Inferior parietal cortex (tissue), 1 donor: Measurements from ENCODE around the gene GRM1.
"Not testable (repeated sequence)": the region's sequence is repeated elsewhere in the genome, so short reads cannot be mapped to it uniquely, and the experiment has no call there.

Source experiments
- DNase-seq: peaks from one replicate; pipeline ENCODE4 v3.0.0-alpha.2; 2016; ENCODE audit errors: extremely low spot score

Gene GRM1

DNA sequence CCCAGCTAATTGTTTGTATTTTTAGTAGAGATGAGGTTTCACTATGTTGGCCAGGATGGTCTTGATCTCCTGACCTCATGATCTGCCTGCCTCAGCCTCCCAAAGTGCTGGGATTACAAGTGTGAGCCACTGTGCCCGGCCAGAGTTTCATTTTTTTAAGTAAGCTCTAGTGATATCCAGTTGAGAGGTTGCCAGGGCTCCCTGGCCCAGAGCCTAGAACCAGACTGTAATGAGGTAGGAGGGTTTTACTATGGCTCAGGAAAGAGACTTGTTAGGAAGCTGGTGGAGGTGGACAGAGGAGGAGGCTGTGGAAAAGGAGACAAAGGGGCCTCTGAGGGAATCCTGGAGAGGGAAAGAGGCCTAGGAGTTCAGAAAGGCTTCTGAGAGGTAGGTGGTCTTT, 242.3 kb downstream of the GRM1 start:
- DNase-seq: not testable (repeated sequence)

GRCh38 chr6:146273490-146273889, 244.6 kb downstream of the GRM1 start:
- no peak for DNase-seq

GRCh38 chr6:146277142-146277541, 248.3 kb downstream of the GRM1 start:
- DNase-seq: no peak

DNA sequence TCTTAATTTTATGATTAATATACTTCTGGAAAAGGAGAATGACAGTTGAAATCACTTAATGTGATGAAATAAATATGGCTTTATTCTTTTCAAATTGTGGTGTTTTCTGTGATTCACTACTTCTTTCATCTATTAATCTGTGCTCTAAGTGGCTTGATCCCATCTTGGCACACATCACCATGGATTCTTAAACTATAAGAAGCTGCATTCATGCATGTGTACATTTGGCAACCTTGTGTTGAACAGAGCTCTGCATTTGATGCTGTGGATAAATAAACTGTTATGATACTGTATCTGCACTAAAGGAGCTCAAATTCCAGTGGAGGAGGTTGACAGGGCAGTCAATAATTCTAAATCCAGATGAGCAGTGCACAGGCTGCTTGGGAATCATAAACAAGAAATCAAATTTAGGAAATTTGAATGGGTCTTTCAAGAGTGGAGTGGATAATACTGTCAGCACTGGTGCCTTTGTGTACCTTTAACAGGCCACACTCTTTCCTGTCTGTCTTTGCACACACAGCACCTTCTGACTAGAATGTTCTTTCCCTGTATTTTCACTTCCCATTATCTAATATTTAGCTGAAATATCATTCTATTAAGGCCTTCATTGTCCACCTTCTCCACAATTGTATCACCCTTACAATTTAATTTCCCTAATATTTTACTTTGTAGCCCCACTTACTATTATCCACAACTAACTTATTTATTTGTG, 252.9 kb downstream of the GRM1 start:
- no peak for DNase-seq

- no peak for DNase-seq
These were observed 254.0 kb downstream of the GRM1 start for GRCh38 chr6:146282837-146283236.

DNA sequence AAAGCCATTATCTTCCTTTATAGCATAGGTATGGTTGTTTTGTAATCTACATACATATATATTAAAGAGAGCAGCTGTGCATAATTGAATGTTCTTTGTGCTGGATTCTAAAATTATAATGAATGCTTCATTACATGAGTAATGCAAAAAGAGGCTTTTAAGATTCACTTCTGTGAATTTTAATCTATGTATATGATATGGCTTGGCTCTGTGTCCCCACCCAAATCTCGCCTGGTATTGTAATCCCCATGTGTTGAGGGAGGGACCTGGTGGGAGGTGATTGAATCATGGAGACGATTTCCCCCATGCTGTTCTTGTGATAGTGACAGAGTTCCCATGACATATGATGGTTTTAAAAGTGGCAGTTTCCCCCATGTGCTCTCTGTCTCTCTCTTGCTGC, 255.4 kb downstream of the GRM1 start:
- no peak for DNase-seq

- no peak for DNase-seq
These were observed 258.1 kb downstream of the GRM1 start for GRCh38 chr6:146286961-146287360.

DNA sequence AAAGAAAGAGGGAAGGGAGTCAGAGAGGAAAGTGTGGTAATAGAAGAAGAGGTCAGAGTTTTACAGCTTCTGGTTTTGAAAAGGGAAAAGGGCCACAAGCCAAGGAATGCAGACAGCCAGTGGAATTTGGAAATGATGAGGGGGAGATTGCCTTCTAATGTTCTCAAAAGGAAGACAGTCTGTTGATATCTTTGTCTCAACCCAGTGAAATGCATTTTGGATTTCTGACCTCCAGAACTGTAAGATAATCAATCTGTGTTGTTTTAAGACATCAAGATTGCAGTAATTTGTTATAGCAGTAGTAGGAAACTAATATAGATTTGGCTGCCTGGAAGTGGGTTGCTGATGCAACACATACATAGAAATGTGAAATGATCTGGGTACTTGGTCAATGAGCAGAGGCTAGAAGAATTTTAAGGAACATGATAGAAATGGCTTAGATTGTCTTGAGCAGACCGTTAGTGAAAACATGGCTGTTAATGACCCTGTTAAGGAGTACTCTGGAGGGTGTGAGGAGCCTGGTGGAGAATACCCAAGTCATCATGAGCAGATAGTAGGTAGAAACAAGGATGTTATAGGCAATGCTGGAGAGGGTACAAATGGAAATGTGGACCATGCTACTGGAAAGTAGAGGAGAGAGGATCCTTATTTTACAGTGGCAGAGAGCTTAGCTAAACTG, 259.0 kb downstream of the GRM1 start:
- no peak for DNase-seq

GRCh38 chr6:146289816-146290588, 261.1 kb downstream of the GRM1 start:
- no peak for DNase-seq

GRCh38 chr6:146290589-146290901, 261.7 kb downstream of the GRM1 start:
- DNase-seq: no peak

DNA sequence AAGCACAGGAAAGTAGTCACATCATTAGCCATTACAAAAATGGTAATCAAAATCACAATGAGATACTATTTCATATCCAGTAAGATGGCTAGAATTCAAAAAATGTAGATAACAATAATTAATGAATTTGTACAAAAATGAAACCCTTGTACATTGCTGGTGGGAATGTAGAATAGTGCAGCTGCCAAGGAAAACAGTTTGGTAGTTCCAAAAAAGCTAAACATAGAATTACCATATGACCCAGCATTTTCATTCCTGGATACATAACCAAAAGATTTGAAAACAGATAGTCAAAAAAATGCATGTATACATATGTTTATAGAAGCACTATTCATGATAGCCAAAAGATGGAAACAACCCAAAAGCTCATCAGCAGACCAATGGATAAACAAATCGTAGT, 263.6 kb downstream of the GRM1 start:
- DNase-seq: no peak

DNA sequence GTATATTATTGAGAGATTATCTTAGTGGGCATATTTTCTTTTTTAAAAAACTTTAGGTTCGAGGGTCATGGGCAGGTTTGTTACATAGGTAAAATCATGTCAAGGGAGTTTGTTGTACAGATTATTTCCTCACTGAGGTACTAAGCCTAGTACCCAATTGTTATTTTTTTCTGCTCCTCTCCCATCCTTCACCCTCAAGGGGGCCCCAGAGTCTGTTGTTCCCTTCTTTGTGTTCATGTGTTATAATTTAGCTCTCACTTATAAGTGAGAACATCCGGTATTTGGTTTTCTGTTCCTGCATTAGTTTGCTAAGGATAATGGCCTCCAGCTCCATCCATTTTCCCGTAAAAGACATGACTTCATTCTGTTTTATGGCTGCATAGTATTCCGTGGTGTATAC, 266.8 kb downstream of the GRM1 start:
- no peak for DNase-seq

DNA sequence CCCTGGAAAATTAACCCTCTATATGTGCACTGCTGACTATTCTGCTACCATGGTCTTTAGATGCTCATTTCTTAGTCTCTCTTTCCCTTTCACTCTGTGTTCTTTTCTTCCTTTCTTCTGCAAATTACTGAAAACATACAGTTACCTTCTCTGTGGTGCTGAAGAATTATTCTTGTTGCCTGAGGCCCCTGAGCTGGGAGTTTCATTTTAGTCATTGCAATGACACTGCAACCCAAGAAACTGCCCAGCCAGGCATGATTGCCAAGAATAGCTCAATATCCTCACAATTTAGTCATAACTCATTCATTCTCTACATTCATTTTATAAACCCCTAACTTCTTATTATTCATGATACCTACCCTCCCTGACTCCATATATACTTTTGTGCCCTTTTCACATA, 269.0 kb downstream of the GRM1 start:
- DNase-seq: no peak

DNA sequence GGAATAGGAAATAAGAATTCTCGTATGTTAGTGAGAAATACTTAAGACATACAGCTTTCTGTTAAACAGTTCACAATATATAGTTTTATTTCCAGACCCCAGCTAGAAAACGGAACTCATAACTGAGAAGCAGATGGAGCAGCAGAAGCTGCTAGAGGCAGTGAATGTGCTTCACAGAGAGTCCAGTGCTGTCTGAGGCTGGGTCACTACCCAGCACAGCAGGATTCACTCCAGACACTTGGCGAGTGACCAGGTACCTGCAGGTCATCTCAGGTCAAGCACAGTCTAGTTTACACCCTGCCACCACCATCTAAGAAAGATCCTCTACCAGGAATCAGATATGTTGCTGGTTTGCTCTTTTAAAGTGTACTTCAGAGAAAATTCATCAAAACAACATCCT, 271.7 kb downstream of the GRM1 start:
- no peak for DNase-seq

DNA sequence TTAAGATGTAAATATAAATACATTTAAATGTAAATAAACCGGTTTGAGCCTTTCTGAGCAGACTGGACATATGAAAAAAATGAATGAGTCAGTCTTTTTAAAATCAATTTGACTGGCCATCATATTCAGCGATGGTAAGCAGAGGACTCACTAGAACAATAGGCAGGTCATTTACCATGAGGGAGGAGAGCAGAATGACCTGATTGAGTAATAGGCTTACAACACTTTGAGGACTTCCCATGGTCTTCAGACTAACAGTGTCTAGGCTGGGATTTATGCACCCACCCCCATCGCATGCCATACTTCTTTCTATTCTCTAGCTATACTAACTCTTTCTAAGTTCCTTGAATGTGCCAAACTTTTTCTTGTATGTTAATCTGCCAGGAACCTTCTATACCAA, 272.9 kb downstream of the GRM1 start:
- no peak for DNase-seq

DNA sequence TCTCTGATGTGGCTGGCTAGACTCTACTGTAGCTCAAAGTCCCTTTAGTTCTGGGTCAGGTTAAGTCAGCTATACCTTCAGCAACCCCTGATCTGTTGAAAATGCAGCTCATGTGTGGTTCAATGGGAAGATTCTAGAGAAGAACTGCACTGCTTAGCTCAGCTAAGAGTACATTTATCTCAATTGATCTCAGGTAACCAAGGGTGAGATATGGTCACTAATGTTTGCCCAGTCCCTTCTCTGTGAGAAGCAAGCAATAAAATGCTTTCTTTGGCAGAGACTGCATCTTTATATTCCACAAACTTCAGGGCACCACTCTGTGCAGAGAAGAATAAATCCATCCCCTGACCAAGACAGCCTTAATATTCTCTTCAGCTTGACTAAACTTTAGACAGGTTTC, 274.1 kb downstream of the GRM1 start:
- no peak for DNase-seq

GRCh38 chr6:146304181-146304580, 275.3 kb downstream of the GRM1 start:
- no peak for DNase-seq

GRCh38 chr6:146305092-146305491, 276.2 kb downstream of the GRM1 start:
- DNase-seq: no peak

DNA sequence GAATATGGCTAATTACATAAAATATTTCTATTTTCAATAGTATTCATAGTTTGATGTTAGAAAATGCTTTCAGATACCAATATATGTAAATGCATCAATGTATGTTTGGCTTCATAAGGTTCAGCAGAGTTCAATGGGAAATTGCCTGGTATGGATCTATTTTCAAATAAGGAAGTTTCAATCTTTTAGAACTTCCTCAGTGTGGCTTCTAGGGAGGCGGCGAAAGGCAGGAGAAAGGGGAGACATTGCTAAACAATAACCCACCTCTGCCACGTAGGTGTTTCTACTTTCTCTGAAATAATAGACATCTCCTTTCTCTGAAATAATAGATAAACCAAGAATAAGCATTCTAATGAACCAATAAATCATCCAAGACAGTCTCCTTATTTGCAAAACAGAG, 277.1 kb downstream of the GRM1 start:
- DNase-seq: no peak

DNA sequence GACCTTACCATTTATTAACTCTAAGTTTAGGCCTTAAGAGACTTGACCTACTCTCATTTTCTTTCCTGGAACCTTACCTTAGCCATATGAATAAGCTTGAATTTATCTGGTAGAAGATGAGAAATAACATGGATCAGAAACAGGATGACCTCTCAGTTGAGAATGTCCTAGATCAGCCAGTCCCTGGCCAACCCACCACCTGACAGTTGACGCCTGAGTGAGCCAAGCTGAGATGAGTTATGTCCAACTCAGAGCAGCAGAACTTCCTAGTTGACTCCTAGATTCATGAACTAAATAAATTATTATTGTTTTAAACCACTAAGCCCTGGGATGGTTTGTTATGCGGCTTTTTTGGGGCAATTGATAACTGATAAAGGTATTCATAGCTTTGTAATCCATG, 281.8 kb downstream of the GRM1 start:
- DNase-seq: no peak

GRCh38 chr6:146311079-146311478, 282.2 kb downstream of the GRM1 start:
- DNase-seq: no peak

DNA sequence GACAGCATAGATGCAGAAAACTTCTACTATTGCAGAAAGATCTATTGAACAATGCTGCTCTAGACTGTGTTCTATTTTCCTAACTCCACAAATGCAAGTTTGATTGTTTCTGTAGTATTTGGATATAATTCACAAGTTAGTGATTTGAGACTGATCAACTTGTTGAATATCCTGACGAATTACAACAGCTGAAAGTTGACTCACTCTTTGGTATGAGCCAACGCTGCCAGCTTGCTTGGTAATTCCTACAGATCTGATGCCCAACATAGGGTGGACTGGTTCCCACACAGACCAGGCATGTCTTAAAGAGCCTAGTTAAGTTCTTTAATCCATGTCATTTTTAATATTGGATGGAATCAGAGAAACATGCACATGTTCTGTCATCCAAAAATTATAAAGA, 283.7 kb downstream of the GRM1 start:
- no peak for DNase-seq
